ENCODE measurements around the gene COL5A1.
A peak's percentile ranks its signal among the peaks of the same experiment; 100 is the strongest.

The COL5A1 gene

GRCh38 chr9:134605966-134606357, 35.6 kb upstream of the COL5A1 start:
- no peaks in the 10 kb centered on the region for H3K79me1 ChIP-seq (ENCODE audit: low read length)
- H3K36me3 ChIP-seq (ENCODE audit: control insufficient read depth, insufficient read depth, low read length), result no peaks in the 10 kb centered on the region
- no peak overlapping the region for H3K18ac ChIP-seq (ENCODE audit: low read length)
- H3K4me3 ChIP-seq (ENCODE audit: low read length), result no peak overlapping the region
- H3K56ac ChIP-seq (ENCODE audit: low read length), result no peak overlapping the region
- H2AK5ac ChIP-seq (ENCODE audit: low read length), result no peak overlapping the region
- DNase-seq, result no peak
- no peak overlapping the region for H2BK15ac ChIP-seq (replicated peaks; ENCODE audit: low read depth)
- H4K8ac ChIP-seq (ENCODE audit: low read depth, low read length), result no peak overlapping the region
- H3K4ac ChIP-seq (ENCODE audit: low read depth, low read length), result no peak overlapping the region
- H3K79me2 ChIP-seq (ENCODE audit: control insufficient read depth, insufficient read depth, low read length), result no peaks in the 10 kb centered on the region
- no CpG with 5 or more reads among the region's 5 CpGs for WGBS (ENCODE audit: extremely low coverage, insufficient coverage, low lambda C conversion rate)
- no peak overlapping the region for H3K27ac ChIP-seq (ENCODE audit: low read depth, low read length)
- H3K4me1 ChIP-seq (ENCODE audit: control insufficient read depth, low read depth, low read length), result peaks cover 11% of the 10 kb centered on the region
- H3K23ac ChIP-seq (ENCODE audit: low read length), result no peak overlapping the region
- H3K27me3 ChIP-seq (ENCODE audit: insufficient read depth, low read length, poor library complexity), result no peaks in the 10 kb centered on the region
- H4K5ac ChIP-seq (ENCODE audit: low read length), result no peak overlapping the region
- H3K9ac ChIP-seq (ENCODE audit: low read length), result no peak overlapping the region
- no peak overlapping the region for H3K4me2 ChIP-seq (ENCODE audit: low read length)
- no peak overlapping the region for H2BK120ac ChIP-seq (ENCODE audit: low read depth, low read length)
- no peak overlapping the region for H2BK5ac ChIP-seq (ENCODE audit: low read length)

- Histone ChIP-seq H2BK15ac (replicated peaks; ENCODE audit: low read depth) (no peak overlapping the region), H3K4me2 (ENCODE audit: low read length) (no peak overlapping the region), H4K8ac (ENCODE audit: low read depth, low read length) (no peak overlapping the region), H4K5ac (ENCODE audit: low read length) (no peak overlapping the region), H2BK120ac (ENCODE audit: low read depth, low read length) (no peak overlapping the region), H2BK5ac (ENCODE audit: low read length) (no peak overlapping the region), H3K79me1 (ENCODE audit: low read length) (no peaks in the 10 kb centered on the region), H2AK5ac (ENCODE audit: low read length) (no peak overlapping the region), H3K56ac (ENCODE audit: low read length) (no peak overlapping the region), H3K4me1 (ENCODE audit: control insufficient read depth, low read depth, low read length) (peaks cover 6% of the 10 kb centered on the region), H3K79me2 (ENCODE audit: control insufficient read depth, insufficient read depth, low read length) (no peaks in the 10 kb centered on the region), H3K27ac (ENCODE audit: low read depth, low read length) (no peak overlapping the region), H3K4me3 (ENCODE audit: low read length) (no peak overlapping the region), H3K36me3 (ENCODE audit: control insufficient read depth, insufficient read depth, low read length) (no peaks in the 10 kb centered on the region), H3K23ac (ENCODE audit: low read length) (no peak overlapping the region), H3K18ac (ENCODE audit: low read length) (no peak overlapping the region), H3K4ac (ENCODE audit: low read depth, low read length) (no peak overlapping the region), H3K27me3 (ENCODE audit: insufficient read depth, low read length, poor library complexity) (no peaks in the 10 kb centered on the region), H3K9ac (ENCODE audit: low read length) (no peak overlapping the region)
- DNase-seq, result peak; percentile 90
- WGBS (ENCODE audit: extremely low coverage, insufficient coverage, low lambda C conversion rate), result no CpG with 5 or more reads among the region's 13 CpGs
Observed at GRCh38 chr9:134606951-134607731, 34.5 kb upstream of the COL5A1 start.

- Histone ChIP-seq H2BK120ac (ENCODE audit: low read depth, low read length) (no peak overlapping the region), H3K9ac (ENCODE audit: low read length) (no peak overlapping the region), H3K18ac (ENCODE audit: low read length) (no peak overlapping the region), H3K27me3 (ENCODE audit: insufficient read depth, low read length, poor library complexity) (no peaks in the 10 kb centered on the region), H2AK5ac (ENCODE audit: low read length) (no peak overlapping the region), H3K79me1 (ENCODE audit: low read length) (no peaks in the 10 kb centered on the region), H3K4ac (ENCODE audit: low read depth, low read length) (no peak overlapping the region), H3K4me2 (ENCODE audit: low read length) (no peak overlapping the region), H2BK15ac (replicated peaks; ENCODE audit: low read depth) (no peak overlapping the region), H4K8ac (ENCODE audit: low read depth, low read length) (no peak overlapping the region), H3K79me2 (ENCODE audit: control insufficient read depth, insufficient read depth, low read length) (no peaks in the 10 kb centered on the region), H3K36me3 (ENCODE audit: control insufficient read depth, insufficient read depth, low read length) (no peaks in the 10 kb centered on the region), H4K5ac (ENCODE audit: low read length) (no peak overlapping the region), H3K27ac (ENCODE audit: low read depth, low read length) (no peak overlapping the region), H3K4me3 (ENCODE audit: low read length) (no peak overlapping the region), H2BK5ac (ENCODE audit: low read length) (no peak overlapping the region), H3K4me1 (ENCODE audit: control insufficient read depth, low read depth, low read length) (peaks cover 3% of the 10 kb centered on the region), H3K56ac (ENCODE audit: low read length) (no peak overlapping the region), H3K23ac (ENCODE audit: low read length) (no peak overlapping the region)
- no peak for DNase-seq
- no CpG with 5 or more reads among the region's 4 CpGs for WGBS (ENCODE audit: extremely low coverage, insufficient coverage, low lambda C conversion rate)
Observed at GRCh38 chr9:134607971-134608370, 33.6 kb upstream of the COL5A1 start.

- no peaks in the 10 kb centered on the region for H3K79me2 ChIP-seq (ENCODE audit: control insufficient read depth, insufficient read depth, low read length)
- H2BK5ac ChIP-seq (ENCODE audit: low read length), result no peak overlapping the region
- WGBS (ENCODE audit: extremely low coverage, insufficient coverage, low lambda C conversion rate), result no CpG with 5 or more reads among the region's 4 CpGs
- no peaks in the 10 kb centered on the region for H3K79me1 ChIP-seq (ENCODE audit: low read length)
- H3K36me3 ChIP-seq (ENCODE audit: control insufficient read depth, insufficient read depth, low read length), result no peaks in the 10 kb centered on the region
- no peak overlapping the region for H3K56ac ChIP-seq (ENCODE audit: low read length)
- no peak overlapping the region for H3K4ac ChIP-seq (ENCODE audit: low read depth, low read length)
- no peak overlapping the region for H2BK120ac ChIP-seq (ENCODE audit: low read depth, low read length)
- H3K9ac ChIP-seq (ENCODE audit: low read length), result no peak overlapping the region
- H3K4me2 ChIP-seq (ENCODE audit: low read length), result no peak overlapping the region
- H2BK15ac ChIP-seq (replicated peaks; ENCODE audit: low read depth), result no peak overlapping the region
- H3K27ac ChIP-seq (ENCODE audit: low read depth, low read length), result no peak overlapping the region
- no peak for DNase-seq
- H4K5ac ChIP-seq (ENCODE audit: low read length), result no peak overlapping the region
- no peaks in the 10 kb centered on the region for H3K27me3 ChIP-seq (ENCODE audit: insufficient read depth, low read length, poor library complexity)
- no peak overlapping the region for H2AK5ac ChIP-seq (ENCODE audit: low read length)
- H3K18ac ChIP-seq (ENCODE audit: low read length), result no peak overlapping the region
- H3K4me3 ChIP-seq (ENCODE audit: low read length), result no peak overlapping the region
- no peaks in the 10 kb centered on the region for H3K4me1 ChIP-seq (ENCODE audit: control insufficient read depth, low read depth, low read length)
- H3K23ac ChIP-seq (ENCODE audit: low read length), result no peak overlapping the region
- H4K8ac ChIP-seq (ENCODE audit: low read depth, low read length), result no peak overlapping the region
Observed at GRCh38 chr9:134611046-134611445, 30.6 kb upstream of the COL5A1 start.

GRCh38 chr9:134612309-134612708, 29.3 kb upstream of the COL5A1 start:
- no peaks in the 10 kb centered on the region for H3K79me2 ChIP-seq (ENCODE audit: control insufficient read depth, insufficient read depth, low read length)
- H3K4ac ChIP-seq (ENCODE audit: low read depth, low read length), result no peak overlapping the region
- H3K4me1 ChIP-seq (ENCODE audit: control insufficient read depth, low read depth, low read length), result no peaks in the 10 kb centered on the region
- DNase-seq, result no peak
- no peaks in the 10 kb centered on the region for H3K79me1 ChIP-seq (ENCODE audit: low read length)
- no peak overlapping the region for H2BK5ac ChIP-seq (ENCODE audit: low read length)
- no peak overlapping the region for H2BK120ac ChIP-seq (ENCODE audit: low read depth, low read length)
- no peak overlapping the region for H2BK15ac ChIP-seq (replicated peaks; ENCODE audit: low read depth)
- no peaks in the 10 kb centered on the region for H3K27me3 ChIP-seq (ENCODE audit: insufficient read depth, low read length, poor library complexity)
- no peak overlapping the region for H3K9ac ChIP-seq (ENCODE audit: low read length)
- H2AK5ac ChIP-seq (ENCODE audit: low read length), result no peak overlapping the region
- WGBS (ENCODE audit: extremely low coverage, insufficient coverage, low lambda C conversion rate), result no CpG with 5 or more reads among the region's 1 CpG
- H3K27ac ChIP-seq (ENCODE audit: low read depth, low read length), result no peak overlapping the region
- no peak overlapping the region for H3K4me2 ChIP-seq (ENCODE audit: low read length)
- no peak overlapping the region for H3K4me3 ChIP-seq (ENCODE audit: low read length)
- H4K5ac ChIP-seq (ENCODE audit: low read length), result no peak overlapping the region
- no peak overlapping the region for H3K23ac ChIP-seq (ENCODE audit: low read length)
- H3K56ac ChIP-seq (ENCODE audit: low read length), result no peak overlapping the region
- H3K36me3 ChIP-seq (ENCODE audit: control insufficient read depth, insufficient read depth, low read length), result no peaks in the 10 kb centered on the region
- no peak overlapping the region for H3K18ac ChIP-seq (ENCODE audit: low read length)
- H4K8ac ChIP-seq (ENCODE audit: low read depth, low read length), result no peak overlapping the region

GRCh38 chr9:134612715-134613114, 28.9 kb upstream of the COL5A1 start:
- no peak overlapping the region for H3K23ac ChIP-seq (ENCODE audit: low read length)
- H3K4me2 ChIP-seq (ENCODE audit: low read length), result no peak overlapping the region

More at GRCh38 chr9:134612715-134613114, 28.9 kb upstream of the COL5A1 start:
- Histone ChIP-seq H4K5ac (ENCODE audit: low read length) (no peak overlapping the region), H3K4me3 (ENCODE audit: low read length) (no peak overlapping the region), H3K9ac (ENCODE audit: low read length) (no peak overlapping the region), H2BK5ac (ENCODE audit: low read length) (no peak overlapping the region), H3K4ac (ENCODE audit: low read depth, low read length) (no peak overlapping the region), H4K8ac (ENCODE audit: low read depth, low read length) (no peak overlapping the region), H3K36me3 (ENCODE audit: control insufficient read depth, insufficient read depth, low read length) (no peaks in the 10 kb centered on the region), H3K79me2 (ENCODE audit: control insufficient read depth, insufficient read depth, low read length) (no peaks in the 10 kb centered on the region), H2BK15ac (replicated peaks; ENCODE audit: low read depth) (no peak overlapping the region), H3K27ac (ENCODE audit: low read depth, low read length) (no peak overlapping the region), H3K18ac (ENCODE audit: low read length) (no peak overlapping the region), H3K79me1 (ENCODE audit: low read length) (no peaks in the 10 kb centered on the region), H3K56ac (ENCODE audit: low read length) (no peak overlapping the region), H3K4me1 (ENCODE audit: control insufficient read depth, low read depth, low read length) (no peaks in the 10 kb centered on the region), H3K27me3 (ENCODE audit: insufficient read depth, low read length, poor library complexity) (no peaks in the 10 kb centered on the region), H2BK120ac (ENCODE audit: low read depth, low read length) (no peak overlapping the region), H2AK5ac (ENCODE audit: low read length) (no peak overlapping the region)
- DNase-seq, result no peak
- no CpG with 5 or more reads among the region's 1 CpG for WGBS (ENCODE audit: extremely low coverage, insufficient coverage, low lambda C conversion rate)
